Measurements from ENCODE around the gene AGAP2. TPM values are rescaled to one million over a fixed set of nuclear protein-coding genes. Genes with fewer than 3 reads are reported as not detected.

Gene AGAP2
- total and polyA plus RNA-seq, 2 of the 13 experiments (the other 11 are each of a cell fraction or from before 2014, with no cell fraction given) = 0.38 to 0.45 TPM

DNA sequence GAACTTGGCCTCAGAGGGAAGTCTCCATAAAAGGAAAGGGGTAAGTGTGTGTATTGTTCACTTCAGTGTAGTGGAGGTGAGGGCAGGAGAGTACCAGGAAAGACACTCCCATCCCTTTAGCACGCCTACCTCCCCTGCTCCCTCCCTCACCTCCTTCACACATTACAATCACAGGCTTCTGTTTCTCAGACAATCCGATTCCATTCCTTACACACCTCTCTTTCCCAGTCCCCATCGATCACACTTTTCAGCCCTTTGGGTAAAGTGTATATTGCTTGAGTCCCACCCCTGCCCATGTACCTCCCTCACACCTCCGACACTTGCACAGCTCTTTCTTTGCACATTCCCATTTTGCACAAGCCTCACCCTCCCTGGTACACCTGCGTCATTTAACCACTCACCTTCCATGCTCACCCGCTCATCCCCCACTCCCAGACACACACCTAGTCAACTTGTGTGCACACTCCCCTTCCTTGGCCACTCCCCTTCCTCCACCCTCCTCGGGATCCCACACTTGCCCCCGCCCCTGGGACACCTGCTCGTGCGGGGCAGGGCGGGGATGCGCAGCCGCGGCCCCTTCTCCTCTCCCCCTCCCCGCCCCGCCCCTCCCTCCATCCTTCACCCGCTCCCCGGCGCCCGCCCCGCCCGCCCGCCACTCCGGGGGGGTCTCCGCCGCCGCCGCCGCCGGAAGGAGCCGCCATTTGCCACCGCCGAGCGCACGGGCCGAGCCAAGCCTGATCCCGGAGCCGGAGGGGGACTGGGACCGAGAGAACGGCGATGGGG lies 16.1 kb upstream of the AGAP2 start, which contains the start of gene MARCHF9 (continued):
- TF ChIP-seq, protein P1, sequence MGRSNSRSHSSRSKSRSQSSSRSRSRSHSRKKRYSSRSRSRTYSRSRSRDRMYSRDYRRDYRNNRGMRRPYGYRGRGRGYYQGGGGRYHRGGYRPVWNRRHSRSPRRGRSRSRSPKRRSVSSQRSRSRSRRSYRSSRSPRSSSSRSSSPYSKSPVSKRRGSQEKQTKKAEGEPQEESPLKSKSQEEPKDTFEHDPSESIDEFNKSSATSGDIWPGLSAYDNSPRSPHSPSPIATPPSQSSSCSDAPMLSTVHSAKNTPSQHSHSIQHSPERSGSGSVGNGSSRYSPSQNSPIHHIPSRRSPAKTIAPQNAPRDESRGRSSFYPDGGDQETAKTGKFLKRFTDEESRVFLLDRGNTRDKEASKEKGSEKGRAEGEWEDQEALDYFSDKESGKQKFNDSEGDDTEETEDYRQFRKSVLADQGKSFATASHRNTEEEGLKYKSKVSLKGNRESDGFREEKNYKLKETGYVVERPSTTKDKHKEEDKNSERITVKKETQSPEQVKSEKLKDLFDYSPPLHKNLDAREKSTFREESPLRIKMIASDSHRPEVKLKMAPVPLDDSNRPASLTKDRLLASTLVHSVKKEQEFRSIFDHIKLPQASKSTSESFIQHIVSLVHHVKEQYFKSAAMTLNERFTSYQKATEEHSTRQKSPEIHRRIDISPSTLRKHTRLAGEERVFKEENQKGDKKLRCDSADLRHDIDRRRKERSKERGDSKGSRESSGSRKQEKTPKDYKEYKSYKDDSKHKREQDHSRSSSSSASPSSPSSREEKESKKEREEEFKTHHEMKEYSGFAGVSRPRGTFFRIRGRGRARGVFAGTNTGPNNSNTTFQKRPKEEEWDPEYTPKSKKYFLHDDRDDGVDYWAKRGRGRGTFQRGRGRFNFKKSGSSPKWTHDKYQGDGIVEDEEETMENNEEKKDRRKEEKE (IDR thresholded peaks at IDR 0.05) = no peak
- TF ChIP-seq HNF4A (CRISPR knock-in tag; IDR thresholded peaks at IDR 0.05) (no peak), CBFB (CRISPR knock-in tag; IDR thresholded peaks at IDR 0.05) (no peak), CHD2 (IDR thresholded peaks at IDR 0.05; ENCODE audit: low read depth, low read length) (no peak), RARA (CRISPR knock-in tag; IDR thresholded peaks at IDR 0.05) (no peak), KMT2A (CRISPR knock-in tag; IDR thresholded peaks at IDR 0.05) (no peak), PRPF4 (IDR thresholded peaks at IDR 0.05; ENCODE audit: low read depth, low read length, poor library complexity, severe bottlenecking) (no peak), KDM2A (CRISPR knock-in tag; IDR thresholded peaks at IDR 0.05; ENCODE audit: borderline replicate concordance, low read depth) (peak; percentile 54; the same call in 1 of the 2 replicates), YY1 (IDR thresholded peaks at IDR 0.05; ENCODE audit: insufficient read depth, insufficient replicate concordance, low read depth, low read length) (peak; percentile 68), HOXA5 (CRISPR knock-in tag; IDR thresholded peaks at IDR 0.05) (no peak), POLR2A (IDR thresholded peaks at IDR 0.05; ENCODE audit: insufficient read depth in 1 of 2, low read depth in 2 of 2, low read length in 2 of 2) (peak in 1 of 2 experiments; percentile 49; a peak in 1 of 4 replicates), ZNF24 (IDR thresholded peaks at IDR 0.05) (no peak), NAIF1 (CRISPR knock-in tag; IDR thresholded peaks at IDR 0.05; ENCODE audit: borderline replicate concordance) (no peak), PHF21A (CRISPR knock-in tag; IDR thresholded peaks at IDR 0.05) (no peak), SALL2 (CRISPR knock-in tag; IDR thresholded peaks at IDR 0.05) (no peak), ATRX (CRISPR knock-in tag; IDR thresholded peaks at IDR 0.05; ENCODE audit: borderline replicate concordance) (no peak), SMYD3 (CRISPR knock-in tag; IDR thresholded peaks at IDR 0.05) (no peak), CEBPB (IDR thresholded peaks at IDR 0.05; ENCODE audit: borderline replicate concordance, low read depth, low read length) (no peak), ZNF205 (CRISPR knock-in tag; IDR thresholded peaks at IDR 0.05) (no peak)
- TF ChIP-seq, protein P2, sequence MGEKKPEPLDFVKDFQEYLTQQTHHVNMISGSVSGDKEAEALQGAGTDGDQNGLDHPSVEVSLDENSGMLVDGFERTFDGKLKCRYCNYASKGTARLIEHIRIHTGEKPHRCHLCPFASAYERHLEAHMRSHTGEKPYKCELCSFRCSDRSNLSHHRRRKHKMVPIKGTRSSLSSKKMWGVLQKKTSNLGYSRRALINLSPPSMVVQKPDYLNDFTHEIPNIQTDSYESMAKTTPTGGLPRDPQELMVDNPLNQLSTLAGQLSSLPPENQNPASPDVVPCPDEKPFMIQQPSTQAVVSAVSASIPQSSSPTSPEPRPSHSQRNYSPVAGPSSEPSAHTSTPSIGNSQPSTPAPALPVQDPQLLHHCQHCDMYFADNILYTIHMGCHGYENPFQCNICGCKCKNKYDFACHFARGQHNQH (CRISPR knock-in tag; IDR thresholded peaks at IDR 0.05) = no peak
- TF ChIP-seq, protein P3, sequence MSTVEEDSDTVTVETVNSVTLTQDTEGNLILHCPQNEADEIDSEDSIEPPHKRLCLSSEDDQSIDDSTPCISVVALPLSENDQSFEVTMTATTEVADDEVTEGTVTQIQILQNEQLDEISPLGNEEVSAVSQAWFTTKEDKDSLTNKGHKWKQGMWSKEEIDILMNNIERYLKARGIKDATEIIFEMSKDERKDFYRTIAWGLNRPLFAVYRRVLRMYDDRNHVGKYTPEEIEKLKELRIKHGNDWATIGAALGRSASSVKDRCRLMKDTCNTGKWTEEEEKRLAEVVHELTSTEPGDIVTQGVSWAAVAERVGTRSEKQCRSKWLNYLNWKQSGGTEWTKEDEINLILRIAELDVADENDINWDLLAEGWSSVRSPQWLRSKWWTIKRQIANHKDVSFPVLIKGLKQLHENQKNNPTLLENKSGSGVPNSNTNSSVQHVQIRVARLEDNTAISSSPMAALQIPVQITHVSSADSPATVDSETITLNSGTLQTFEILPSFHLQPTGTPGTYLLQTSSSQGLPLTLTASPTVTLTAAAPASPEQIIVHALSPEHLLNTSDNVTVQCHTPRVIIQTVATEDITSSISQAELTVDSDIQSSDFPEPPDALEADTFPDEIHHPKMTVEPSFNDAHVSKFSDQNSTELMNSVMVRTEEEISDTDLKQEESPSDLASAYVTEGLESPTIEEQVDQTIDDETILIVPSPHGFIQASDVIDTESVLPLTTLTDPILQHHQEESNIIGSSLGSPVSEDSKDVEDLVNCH (CRISPR knock-in tag; IDR thresholded peaks at IDR 0.05) = no peak
- TF ChIP-seq, protein P4, sequence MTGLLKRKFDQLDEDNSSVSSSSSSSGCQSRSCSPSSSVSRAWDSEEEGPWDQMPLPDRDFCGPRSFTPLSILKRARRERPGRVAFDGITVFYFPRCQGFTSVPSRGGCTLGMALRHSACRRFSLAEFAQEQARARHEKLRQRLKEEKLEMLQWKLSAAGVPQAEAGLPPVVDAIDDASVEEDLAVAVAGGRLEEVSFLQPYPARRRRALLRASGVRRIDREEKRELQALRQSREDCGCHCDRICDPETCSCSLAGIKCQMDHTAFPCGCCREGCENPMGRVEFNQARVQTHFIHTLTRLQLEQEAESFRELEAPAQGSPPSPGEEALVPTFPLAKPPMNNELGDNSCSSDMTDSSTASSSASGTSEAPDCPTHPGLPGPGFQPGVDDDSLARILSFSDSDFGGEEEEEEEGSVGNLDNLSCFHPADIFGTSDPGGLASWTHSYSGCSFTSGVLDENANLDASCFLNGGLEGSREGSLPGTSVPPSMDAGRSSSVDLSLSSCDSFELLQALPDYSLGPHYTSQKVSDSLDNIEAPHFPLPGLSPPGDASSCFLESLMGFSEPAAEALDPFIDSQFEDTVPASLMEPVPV (CRISPR knock-in tag; IDR thresholded peaks at IDR 0.05) = no peak
